Hippocampal formation (tissue), 2 donors: ENCODE measurements around the gene NMU.
"Not testable (repeated sequence)": the region's sequence is repeated elsewhere in the genome, so short reads cannot be mapped to it uniquely, and the experiment has no call there.

Experiments
- DNase-seq, 2 donors: peaks; one replicate each; lab custom pipeline; 2025; lab: John Stamatoyannopoulos, UW

The NMU gene

DNA sequence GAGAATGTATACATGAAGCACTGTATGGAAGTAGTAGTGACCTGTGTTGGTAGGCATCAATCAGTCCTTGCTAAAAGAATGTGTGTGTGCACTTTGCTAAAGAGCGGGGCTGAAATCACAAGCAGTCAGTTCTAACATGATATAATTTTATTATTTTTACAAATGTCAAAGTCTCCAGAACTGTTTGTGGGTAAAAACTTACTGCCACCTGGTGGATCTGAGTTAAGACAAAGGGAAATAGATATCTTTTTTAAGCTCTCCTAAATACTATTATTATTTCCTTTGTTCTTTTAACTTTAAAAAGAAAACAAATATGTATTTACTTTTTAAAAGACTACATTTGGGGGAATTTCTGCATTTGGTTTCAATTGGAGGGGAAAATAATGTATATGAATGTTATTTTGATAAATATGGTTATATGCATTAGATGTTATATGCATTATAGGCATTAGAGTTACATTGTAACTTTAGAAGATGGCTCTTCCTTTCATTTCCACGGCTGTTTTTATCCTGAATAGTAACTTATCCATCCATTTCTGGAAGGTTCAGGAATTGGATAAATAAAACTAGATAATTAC lies 81.6 kb downstream of the NMU start:
- DNase-seq: peak in 1 of 2 donors; percentile 16

- DNase-seq: peak in 1 of 2 donors; percentile 1
Measured at GRCh38 chr4:55553441-55554201, 82.5 kb downstream of the NMU start.

DNA sequence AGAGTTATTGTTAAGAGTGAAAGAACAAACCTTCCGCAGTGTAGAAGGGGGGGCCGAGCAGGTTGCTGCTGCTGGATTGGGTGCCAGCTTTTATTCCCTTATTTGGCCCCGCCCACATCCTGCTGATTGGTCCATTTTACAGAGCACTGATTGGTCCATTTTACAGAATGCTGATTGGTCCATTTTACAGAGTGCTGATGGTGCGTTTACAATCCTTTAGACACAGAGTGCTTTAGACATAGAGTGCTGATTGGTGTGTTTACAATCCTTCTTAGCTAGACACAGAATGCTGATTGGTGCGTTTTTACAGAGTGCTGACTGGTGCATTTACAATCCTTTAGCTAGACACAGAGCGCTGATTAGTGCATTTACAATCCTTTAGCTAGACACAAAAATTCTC lies 84.1 kb downstream of the NMU start:
- not testable (repeated sequence) for DNase-seq

DNA sequence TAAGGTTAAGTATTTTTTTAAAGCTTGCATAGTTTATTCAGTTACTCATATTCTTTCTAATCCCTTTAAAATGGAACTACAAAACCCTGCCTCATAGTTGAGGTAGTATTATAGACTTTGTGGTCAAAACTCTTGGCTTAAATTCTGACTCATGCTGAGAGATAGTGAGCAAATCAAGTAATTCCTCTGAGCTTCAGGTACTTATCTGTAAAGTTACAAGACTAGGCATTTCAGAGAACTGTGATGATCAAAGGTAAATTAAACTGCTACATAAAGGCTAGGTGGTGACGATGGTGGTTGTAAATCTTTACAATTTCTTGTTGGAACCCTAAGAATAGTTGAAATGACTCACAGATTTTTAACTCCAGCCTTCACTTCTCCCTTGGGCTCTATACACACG lies 86.2 kb downstream of the NMU start:
- no peak for DNase-seq

GRCh38 chr4:55547918-55548317 lies 88.2 kb downstream of the NMU start:
- no peak for DNase-seq

DNA sequence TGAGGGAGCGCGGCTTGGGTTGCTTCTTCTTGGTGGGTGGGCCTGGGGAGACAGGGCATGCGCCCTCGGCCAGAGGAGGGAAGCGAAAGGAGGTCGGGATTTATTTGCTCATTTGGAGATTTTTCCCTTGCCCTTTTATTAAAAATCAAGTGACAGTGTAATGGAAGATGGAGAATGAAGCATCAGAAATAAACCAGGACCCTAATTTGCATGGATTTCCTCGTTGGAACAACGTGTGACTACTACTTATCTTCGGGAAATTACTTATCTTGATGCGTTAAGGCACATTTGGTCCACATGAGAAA lies 88.7 kb downstream of the NMU start:
- DNase-seq: no peak

DNA sequence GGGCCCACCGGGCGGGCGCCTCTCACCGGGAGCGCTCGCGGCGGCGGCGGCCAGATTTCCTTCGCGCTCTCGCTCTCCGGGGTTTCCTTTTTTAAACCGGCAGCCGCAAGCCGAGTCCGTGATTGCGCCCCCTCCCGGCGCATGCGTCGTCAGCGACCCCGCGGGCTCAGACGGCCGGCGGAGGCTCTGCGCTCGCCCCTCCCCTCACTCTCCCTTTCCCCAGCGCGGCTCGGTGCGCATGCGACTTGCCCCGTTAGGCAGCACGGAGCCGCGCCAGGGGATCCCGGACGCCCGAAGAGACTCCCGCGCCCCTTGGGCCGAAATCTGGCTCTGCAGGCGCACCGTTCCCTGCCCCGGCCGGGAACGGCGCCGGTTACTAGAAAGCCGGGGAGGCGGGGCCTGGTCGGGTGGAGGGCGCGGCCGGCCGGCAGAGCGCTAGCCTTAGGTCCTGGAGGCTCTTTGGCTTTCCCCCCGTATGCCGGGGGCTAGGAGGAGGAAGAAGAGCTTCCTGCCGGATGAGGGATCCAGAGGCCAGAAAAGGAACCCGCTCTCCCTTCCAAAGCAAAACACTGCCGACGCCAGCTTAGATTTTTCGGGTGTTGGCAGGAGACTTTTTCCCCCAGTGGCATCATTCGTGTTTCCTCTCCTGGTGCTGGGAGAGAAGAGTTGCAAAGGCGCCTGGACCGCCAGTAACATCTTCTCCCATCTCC lies 89.2 kb downstream of the NMU start, which contains the start of gene CLOCK:
Gene CLOCK (minus strand): TSS at position 154 of the 710 bp plus-strand sequence. CDS start 64,124 bp downstream, outside the sequence.
- peak; percentile 84 to 86 for DNase-seq

- no peak for DNase-seq
Measured at GRCh38 chr4:55546506-55546755, 89.7 kb downstream of the NMU start.

GRCh38 chr4:55545641-55546505 lies 90.2 kb downstream of the NMU start:
- peak; percentile 64 to 76 for DNase-seq
